Retinal pigment epithelial cell (primary cell): ENCODE results near the gene ZNF691.
A peak's percentile ranks its signal among the peaks of the same experiment; 100 is the strongest.
"Not testable (repeated sequence)": the region's sequence is repeated elsewhere in the genome, so short reads cannot be mapped to it uniquely, and the experiment has no call there.

ENCODE experiments used
- DNase-seq: peaks from one replicate; pipeline ENCODE4 v3.0.0-alpha.2; 2010; ENCODE audit warnings: low read depth
- H3K4me3 ChIP-seq: 2 replicates; pipeline ENCODE4 v1.5.1; 2011; ENCODE audit warnings: mild to moderate bottlenecking, low read length, control low read depth, moderate library complexity
- CTCF ChIP-seq: conservative IDR thresholded peaks from 2 replicates; pipeline ENCODE4 v1.5.1; 2011; ENCODE audit warnings: low read depth, low read length, control low read depth, inconsistent platforms

Gene ZNF691

GRCh38 chr1:42891465-42892138 is 45.2 kb downstream of the ZNF691 start:
- H3K4me3 ChIP-seq, result no peak overlapping the region
- no peak for TF ChIP-seq CTCF
- DNase-seq, result no peak

- not testable (repeated sequence) for H3K4me3 ChIP-seq
- DNase-seq, result peak; percentile 15
Observed at GRCh38 chr1:42899960-42900359, 53.5 kb downstream of the ZNF691 start.
